Neuronal stem cell (in vitro differentiated cells): ENCODE measurements around the gene ZNF529.

Source experiments
- DNase-seq: peaks from one replicate; pipeline ENCODE4 v3.0.0-alpha.2; 2013; ENCODE audit warnings: low spot score
- H2AFZ ChIP-seq: one replicate; pipeline ENCODE4 v1.6.1; 2013; ENCODE audit warnings: mild to moderate bottlenecking, low read length, inconsistent platforms
- H2AK5ac ChIP-seq: 2 replicates; pipeline ENCODE4 v1.6.1; 2013; ENCODE audit warnings: low read depth, mild to moderate bottlenecking, inconsistent platforms, low read length, moderate library complexity, mixed read lengths
- H2BK120ac ChIP-seq: 2 replicates; pipeline ENCODE4 v1.6.1; 2013; ENCODE audit warnings: low read depth, mild to moderate bottlenecking, inconsistent platforms, low read length, moderate library complexity, mixed read lengths
- H2BK12ac ChIP-seq: one replicate; pipeline ENCODE4 v1.6.1; 2013; ENCODE audit warnings: low read length, inconsistent platforms
- H2BK15ac ChIP-seq: 2 replicates; pipeline ENCODE4 v1.6.1; 2013; ENCODE audit warnings: mild to moderate bottlenecking, low read length, inconsistent platforms, mixed read lengths
- H2BK5ac ChIP-seq: one replicate; pipeline ENCODE4 v1.6.1; 2013; ENCODE audit warnings: inconsistent platforms, mild to moderate bottlenecking, low read length, moderate library complexity
- H3K14ac ChIP-seq: one replicate; pipeline ENCODE4 v1.6.1; 2013; ENCODE audit warnings: low read length, inconsistent platforms
- H3K18ac ChIP-seq: 2 replicates; pipeline ENCODE4 v1.6.1; 2013; ENCODE audit warnings: low read length, inconsistent platforms
- H3K23ac ChIP-seq: 2 replicates; pipeline ENCODE4 v1.6.1; 2013; ENCODE audit warnings: low read depth, mild to moderate bottlenecking, mixed read lengths, low read length, inconsistent platforms; ENCODE audit not compliant: poor library complexity
- H3K27ac ChIP-seq: replicated peaks from 3 replicates; pipeline ENCODE4 v1.5.1; 2013; ENCODE audit warnings: low read length, inconsistent platforms
- H3K27me3 ChIP-seq, 3 experiments: 2 replicates each; pipeline ENCODE4 v1.6.1; 2013; ENCODE audit warnings: low read length in 3 of 3, mild to moderate bottlenecking in 2 of 3, inconsistent platforms in 1 of 3, low read depth in 1 of 3, mixed read lengths in 1 of 3, moderate library complexity in 1 of 3; ENCODE audit not compliant: control insufficient read depth in 3 of 3, insufficient read depth in 3 of 3
- H3K36me3 ChIP-seq, 2 donors: replicated peaks in 1 of 2; 2 replicates each; pipeline ENCODE4 v1.6.1; 2013; ENCODE audit warnings: low read length in 2 of 2; ENCODE audit not compliant: control insufficient read depth in 2 of 2, insufficient read depth in 2 of 2
- H3K4ac ChIP-seq: 2 replicates; pipeline ENCODE4 v1.6.1; 2013; ENCODE audit warnings: inconsistent platforms, mild to moderate bottlenecking, low read length, moderate library complexity
- H3K4me1 ChIP-seq, 2 donors: 1 replicate in 1 of 2; 2 replicates in 1 of 2; pipeline ENCODE4 v1.6.1; 2013; ENCODE audit warnings: low read length in 2 of 2, low read depth in 1 of 2; ENCODE audit not compliant: control insufficient read depth in 2 of 2, insufficient read depth in 1 of 2
- H3K4me2 ChIP-seq: one replicate; pipeline ENCODE4 v1.6.1; 2013; ENCODE audit warnings: mild to moderate bottlenecking, low read length, inconsistent platforms; ENCODE audit not compliant: insufficient read depth, poor library complexity, severe bottlenecking
- H3K4me3 ChIP-seq, 2 donors: 2 replicates each; pipeline ENCODE4 v1.5.1; 2013; ENCODE audit warnings: low read length in 2 of 2, mild to moderate bottlenecking in 2 of 2, inconsistent platforms in 1 of 2, moderate library complexity in 1 of 2
- H3K79me1 ChIP-seq: one replicate; pipeline ENCODE4 v1.6.1; 2013; ENCODE audit warnings: low read depth, mild to moderate bottlenecking, inconsistent platforms, low read length, moderate library complexity
- H3K9ac ChIP-seq: one replicate; pipeline ENCODE4 v1.6.1; 2013; ENCODE audit warnings: mild to moderate bottlenecking, low read depth, low read length, inconsistent platforms; ENCODE audit not compliant: poor library complexity
- H3K9me3 ChIP-seq, 2 donors: replicated peaks in 1 of 2; 2 replicates each; pipeline versions ENCODE3 to v1.6.1; 2013; ENCODE audit warnings: low read length in 2 of 2, mild to moderate bottlenecking in 2 of 2, inconsistent platforms in 1 of 2, low read depth in 1 of 2, mixed read lengths in 1 of 2, moderate library complexity in 1 of 2; ENCODE audit not compliant: control insufficient read depth in 2 of 2, insufficient read depth in 1 of 2
- H4K8ac ChIP-seq: one replicate; pipeline ENCODE4 v1.6.1; 2013; ENCODE audit warnings: low read depth, mild to moderate bottlenecking, inconsistent platforms, low read length, moderate library complexity
- H4K91ac ChIP-seq: one replicate; pipeline ENCODE4 v1.6.1; 2013; ENCODE audit warnings: low read length, low read depth, mild to moderate bottlenecking, inconsistent platforms; ENCODE audit not compliant: poor library complexity
- WGBS, 2 donors: extraction: QIAGEN DNeasy Blood & Tissue Kit; methylation state at CpG; one replicate each; pipeline ENCODE4 v1.1.7; 2013; ENCODE audit warnings: missing lambda C conversion rate in 2 of 2, mixed read lengths in 1 of 2; ENCODE audit not compliant: insufficient read length in 2 of 2, insufficient replicate concordance in 1 of 2; ENCODE audit errors: extremely low coverage in 2 of 2; 5-methylcytosine and 5-hydroxymethylcytosine counted together

ZNF529 gene

DNA sequence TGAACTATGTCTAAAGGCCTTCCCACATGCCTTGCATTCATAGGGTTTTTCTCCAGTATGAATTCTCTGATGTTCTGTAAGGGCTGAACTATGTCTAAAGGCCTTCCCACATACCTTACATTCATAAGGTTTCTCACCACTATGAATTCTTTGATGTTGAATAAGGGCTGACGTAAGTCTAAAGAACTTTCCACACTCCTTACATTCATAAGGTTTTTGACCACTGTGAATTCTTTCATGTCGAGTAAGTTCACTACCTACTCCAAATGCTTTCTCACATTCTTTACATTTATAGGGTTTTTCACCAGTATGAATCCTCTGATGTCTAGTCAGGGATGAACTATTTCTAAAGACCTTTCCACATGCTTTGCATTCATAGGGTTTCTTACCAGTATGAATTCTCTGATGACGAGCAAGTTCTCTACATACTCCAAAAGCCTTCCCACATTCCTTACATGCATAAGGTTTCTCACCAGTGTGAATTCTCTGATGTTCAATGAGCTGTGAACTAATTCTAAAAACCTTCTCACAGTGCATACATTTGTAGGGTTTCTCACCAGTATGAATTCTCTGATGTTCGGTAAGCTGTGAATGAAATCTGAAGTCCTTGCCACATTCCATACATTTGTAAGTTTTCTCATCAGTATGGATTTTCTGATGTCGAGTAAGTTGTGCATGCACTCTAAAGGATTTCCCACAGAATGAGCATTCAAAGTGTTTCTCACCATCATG, 25.9 kb downstream of the ZNF529 start:
- DNase-seq: no peak
- H3K27me3 ChIP-seq: no peaks in the 10 kb centered on the region
- H3K36me3 ChIP-seq: peaks cover 18 to 92% of the 10 kb centered on the region in 2 donors
- H3K4me2 ChIP-seq: no peak overlapping the region
- no peak overlapping the region for H3K27ac ChIP-seq
- no peaks in the 10 kb centered on the region for H3K4me1 ChIP-seq
- no peak overlapping the region for H2BK12ac ChIP-seq
- H4K8ac ChIP-seq: no peak overlapping the region
- no peak overlapping the region for H2AFZ ChIP-seq
- no peak overlapping the region for H3K23ac ChIP-seq
- H3K4me3 ChIP-seq: no peak overlapping the region
- no peak overlapping the region for H3K14ac ChIP-seq
- H2BK15ac ChIP-seq: no peak overlapping the region
- no peak overlapping the region for H3K9ac ChIP-seq
- H4K91ac ChIP-seq: no peak overlapping the region
- H3K4ac ChIP-seq: no peak overlapping the region
- no peaks in the 10 kb centered on the region for H3K79me1 ChIP-seq
- H2BK5ac ChIP-seq: no peak overlapping the region
- WGBS, 2 donors: no CpG with 5 or more reads among the region's 5 CpGs
- H3K18ac ChIP-seq: no peak overlapping the region
- H2AK5ac ChIP-seq: no peak overlapping the region
- H3K9me3 ChIP-seq: peaks cover 30 to 100% of the 10 kb centered on the region in 2 donors
- no peak overlapping the region for H2BK120ac ChIP-seq

DNA sequence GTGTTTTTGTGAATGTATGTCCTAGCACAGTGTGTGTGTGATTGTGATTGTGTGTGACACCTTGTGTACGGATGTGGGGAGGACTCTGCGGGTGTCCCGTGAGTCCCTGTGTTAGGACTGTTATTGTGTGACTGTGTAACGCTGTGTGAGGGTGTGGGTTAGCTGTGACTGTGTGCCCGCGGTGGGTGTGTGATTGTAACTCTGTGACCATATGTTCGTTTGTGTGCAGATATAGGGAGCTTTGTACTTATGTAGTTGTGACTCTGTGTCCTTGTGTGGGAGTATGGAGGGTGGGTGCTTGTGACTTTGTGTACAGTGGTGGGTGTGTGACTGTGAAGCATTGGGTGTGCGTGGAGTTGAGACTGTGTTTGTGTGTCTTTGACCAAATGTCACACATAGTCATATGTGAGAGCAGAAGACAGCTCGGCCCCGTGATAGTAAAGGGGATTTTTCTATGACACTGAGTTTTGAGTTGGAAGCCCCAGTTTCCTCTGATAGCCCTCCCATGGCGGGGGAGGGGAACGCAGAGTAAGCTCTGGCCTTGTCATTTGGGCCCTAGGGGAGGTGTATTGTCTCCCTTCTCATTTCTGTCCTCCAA, 44.1 kb downstream of the ZNF529 start:
- no peak overlapping the region for H3K27ac ChIP-seq

DNA sequence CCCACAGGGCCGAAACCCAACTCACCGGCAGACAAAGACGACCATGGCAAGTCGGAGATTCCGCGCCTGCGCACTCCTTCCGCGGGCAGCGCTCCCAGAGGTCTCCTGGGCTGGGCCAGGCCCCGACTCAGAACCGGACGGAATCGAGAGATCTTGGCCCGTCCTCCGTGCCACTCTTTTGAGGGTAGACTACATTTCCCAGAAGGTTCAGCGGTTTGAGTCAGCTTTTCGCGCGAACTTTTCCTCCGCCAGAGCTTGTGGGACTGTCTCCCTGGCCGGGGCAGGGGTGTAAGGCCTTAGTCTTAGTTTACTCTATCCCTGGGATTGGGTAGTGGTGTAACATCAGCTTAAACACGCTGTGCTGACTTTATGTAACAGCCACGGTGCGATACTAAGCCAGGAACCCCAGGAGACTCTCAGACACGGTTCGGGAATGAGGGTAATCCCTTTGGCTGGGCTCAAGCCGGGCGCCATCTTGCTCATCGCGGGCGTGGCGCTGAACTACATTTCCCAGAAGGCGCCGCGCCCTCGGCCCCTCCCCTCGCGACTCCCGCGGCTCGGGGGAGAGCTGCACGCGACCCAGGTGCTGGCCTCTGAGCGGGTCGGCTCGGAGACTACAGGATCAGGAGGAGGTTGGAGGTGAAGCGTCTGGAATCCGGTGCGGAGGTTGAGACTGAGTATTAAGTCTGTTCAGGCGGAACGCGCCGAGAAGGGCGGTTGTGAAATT, 44.7 kb downstream of the ZNF529 start, which contains the start of gene ZNF260:
TSS of gene ZNF260 (minus strand) at position 78 of the 727 bp plus-strand sequence. CDS start 13,033 bp downstream, outside the sequence.
- no peak within 1 kb of the TSS for H4K8ac ChIP-seq
- H2AFZ ChIP-seq: peak within 1 kb of the TSS; percentile 87
- no peak within 1 kb of the TSS for H2BK12ac ChIP-seq
- H3K79me1 ChIP-seq: peaks cover 4% of the 10 kb centered on the region
- no peak within 1 kb of the TSS for H2BK120ac ChIP-seq
- H3K4ac ChIP-seq: no peak within 1 kb of the TSS
- peak within 1 kb of the TSS; percentile 97 for H3K18ac ChIP-seq
- H3K36me3 ChIP-seq: peaks cover 9 to 36% of the 10 kb centered on the region in 2 donors
- H3K4me1 ChIP-seq: peaks cover 0 to 4% of the 10 kb centered on the region in 2 donors
- H2AK5ac ChIP-seq: no peak within 1 kb of the TSS
- H3K4me2 ChIP-seq: peak within 1 kb of the TSS; percentile 85
- no peaks in the 10 kb centered on the region for H3K27me3 ChIP-seq
- no peak within 1 kb of the TSS for H4K91ac ChIP-seq
- H3K23ac ChIP-seq: peak within 1 kb of the TSS; percentile 82
- H3K4me3 ChIP-seq: peak within 1 kb of the TSS; percentile 58 to 99
- peak within 1 kb of the TSS; percentile 76 for H2BK5ac ChIP-seq
- DNase-seq: peak; percentile 90
- peak within 1 kb of the TSS; percentile 53 for H3K27ac ChIP-seq
- no CpG with 5 or more reads among the region's 55 CpGs for WGBS, 2 donors
- no peak within 1 kb of the TSS for H2BK15ac ChIP-seq
- H3K14ac ChIP-seq: peak within 1 kb of the TSS; percentile 77
- peak within 1 kb of the TSS; percentile 93 for H3K9ac ChIP-seq
- H3K9me3 ChIP-seq: peaks cover 16 to 55% of the 10 kb centered on the region in 2 donors

More for the DNA sequence above, 44.1 kb downstream of the ZNF529 start:
- Histone ChIP-seq H2AFZ (peak overlapping the region; percentile 87), H4K91ac (no peak overlapping the region), H3K18ac (peak overlapping the region; percentile 46), H3K4ac (no peak overlapping the region), H3K4me3 (peak overlapping the region; percentile 58 to 99), H2AK5ac (no peak overlapping the region), H2BK12ac (no peak overlapping the region), H3K4me1 (peaks cover 0 to 4% of the 10 kb centered on the region in 2 donors), H3K23ac (no peak overlapping the region), H3K27me3 (no peaks in the 10 kb centered on the region), H3K79me1 (peaks cover 4% of the 10 kb centered on the region), H3K9ac (peak overlapping the region; percentile 93), H3K36me3 (peaks cover 9 to 29% of the 10 kb centered on the region in 2 donors), H2BK120ac (no peak overlapping the region), H3K4me2 (peak overlapping the region; percentile 85), H2BK5ac (peak overlapping the region; percentile 44), H3K14ac (peak overlapping the region; percentile 77), H3K9me3 (peaks cover 18 to 55% of the 10 kb centered on the region in 2 donors), H4K8ac (no peak overlapping the region), H2BK15ac (no peak overlapping the region)
- no peak for DNase-seq
- no CpG with 5 or more reads among the region's 12 CpGs for WGBS, 2 donors

DNA sequence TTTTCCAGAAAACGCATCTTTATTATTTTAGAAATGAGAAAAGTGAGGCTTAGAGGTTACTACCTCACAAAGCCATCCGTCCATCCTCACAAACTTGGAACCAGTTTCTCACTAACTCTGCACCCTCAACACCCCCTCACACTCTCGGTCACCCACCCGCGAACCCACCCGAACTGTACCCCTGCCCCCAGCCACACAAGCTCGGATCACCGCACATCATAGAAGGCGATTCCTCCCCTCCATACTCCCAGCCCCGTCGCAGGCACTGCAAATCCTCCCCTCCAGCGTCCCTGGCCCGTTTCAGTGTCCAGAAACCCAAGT, 45.3 kb downstream of the ZNF529 start:
- Histone ChIP-seq H4K8ac (no peak overlapping the region), H3K23ac (peak overlapping the region; percentile 82), H3K27me3 (no peaks in the 10 kb centered on the region), H2BK12ac (no peak overlapping the region), H2BK15ac (no peak overlapping the region), H2AFZ (peak overlapping the region; percentile 87), H3K18ac (peak overlapping the region; percentile 97), H3K9me3 (peaks cover 21 to 57% of the 10 kb centered on the region in 2 donors), H2BK5ac (peak overlapping the region; percentile 76), H3K36me3 (peaks cover 14 to 41% of the 10 kb centered on the region in 2 donors), H3K4ac (no peak overlapping the region), H2BK120ac (no peak overlapping the region), H3K27ac (peak overlapping the region; percentile 53), H3K79me1 (peaks cover 4% of the 10 kb centered on the region), H3K4me1 (peaks cover 0 to 4% of the 10 kb centered on the region in 2 donors), H3K14ac (peak overlapping the region; percentile 49), H3K4me2 (peak overlapping the region; percentile 41), H3K4me3 (peak overlapping the region; percentile 58 to 99), H3K9ac (peak overlapping the region; percentile 92), H2AK5ac (no peak overlapping the region), H4K91ac (no peak overlapping the region)
- WGBS, 2 donors: no CpG with 5 or more reads among the region's 13 CpGs
- DNase-seq: no peak
